Measurements from ENCODE around the gene GDPGP1.

DNA sequence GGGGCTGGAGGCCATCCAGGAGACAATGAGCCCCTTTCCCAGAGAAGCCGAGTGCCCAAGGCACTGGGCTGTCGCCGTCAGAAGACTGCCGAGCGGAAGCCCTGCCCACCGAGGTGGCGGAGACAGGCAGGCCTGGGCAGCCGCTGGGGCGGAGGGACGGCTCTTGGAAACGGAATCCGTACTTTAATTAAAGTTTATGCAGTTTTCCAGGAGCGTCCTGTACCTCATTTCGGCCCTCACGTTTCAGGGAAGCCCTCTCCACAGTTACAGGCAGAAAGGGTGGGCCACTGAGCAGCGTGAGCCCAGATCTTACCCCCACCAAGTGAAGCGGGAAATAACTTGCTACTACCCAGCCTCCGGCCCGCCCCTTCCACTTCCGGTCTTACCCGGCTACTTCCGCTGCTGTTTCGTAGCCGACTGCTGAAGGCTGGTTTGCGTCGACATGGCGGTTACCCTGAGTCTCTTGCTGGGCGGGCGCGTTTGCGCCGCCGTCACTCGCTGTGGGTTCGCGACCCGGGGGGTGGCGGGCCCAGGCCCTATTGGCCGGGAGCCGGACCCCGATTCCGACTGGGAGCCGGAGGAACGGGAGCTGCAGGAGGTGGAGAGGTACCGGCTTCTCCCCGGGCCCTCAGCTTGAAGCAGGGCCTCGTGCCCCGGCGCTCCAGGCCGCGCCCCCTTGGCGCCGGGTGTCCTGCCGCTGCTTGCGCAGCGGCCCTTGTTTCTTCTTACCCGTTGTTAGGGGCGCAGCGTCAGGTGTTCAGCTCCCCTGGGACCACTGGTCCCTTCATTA lies 31.5 kb downstream of the GDPGP1 start, which contains the start of gene NGRN:
- TF ChIP-seq, protein P1, sequence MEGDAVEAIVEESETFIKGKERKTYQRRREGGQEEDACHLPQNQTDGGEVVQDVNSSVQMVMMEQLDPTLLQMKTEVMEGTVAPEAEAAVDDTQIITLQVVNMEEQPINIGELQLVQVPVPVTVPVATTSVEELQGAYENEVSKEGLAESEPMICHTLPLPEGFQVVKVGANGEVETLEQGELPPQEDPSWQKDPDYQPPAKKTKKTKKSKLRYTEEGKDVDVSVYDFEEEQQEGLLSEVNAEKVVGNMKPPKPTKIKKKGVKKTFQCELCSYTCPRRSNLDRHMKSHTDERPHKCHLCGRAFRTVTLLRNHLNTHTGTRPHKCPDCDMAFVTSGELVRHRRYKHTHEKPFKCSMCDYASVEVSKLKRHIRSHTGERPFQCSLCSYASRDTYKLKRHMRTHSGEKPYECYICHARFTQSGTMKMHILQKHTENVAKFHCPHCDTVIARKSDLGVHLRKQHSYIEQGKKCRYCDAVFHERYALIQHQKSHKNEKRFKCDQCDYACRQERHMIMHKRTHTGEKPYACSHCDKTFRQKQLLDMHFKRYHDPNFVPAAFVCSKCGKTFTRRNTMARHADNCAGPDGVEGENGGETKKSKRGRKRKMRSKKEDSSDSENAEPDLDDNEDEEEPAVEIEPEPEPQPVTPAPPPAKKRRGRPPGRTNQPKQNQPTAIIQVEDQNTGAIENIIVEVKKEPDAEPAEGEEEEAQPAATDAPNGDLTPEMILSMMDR (IDR thresholded peaks at IDR 0.05; ENCODE audit: poor library complexity, severe bottlenecking) = no peak
- TF ChIP-seq EP300 (conservative IDR thresholded peaks at IDR 0.05; ENCODE audit: poor library complexity, severe bottlenecking) = peak; percentile 9
- peak; percentile 21 for TF ChIP-seq RAD21 (conservative IDR thresholded peaks at IDR 0.05)
- TF ChIP-seq REST (IDR thresholded peaks at IDR 0.05; ENCODE audit: borderline replicate concordance) = peak; percentile 86
- TF ChIP-seq TAF1 (IDR thresholded peaks at IDR 0.05; ENCODE audit: low read depth) = peak; percentile 77
- peak; percentile 90 for TF ChIP-seq POLR2AphosphoS5 (IDR thresholded peaks at IDR 0.05)

Data from neural cell (in vitro differentiated cells).